NCI-H1417 treated with DMSO at 0.1 percent for 48 hours (cell line): ENCODE results near the gene COLGALT1.
A peak's percentile ranks its signal among the peaks of the same experiment; 100 is the strongest.
"Not testable (repeated sequence)": the region's sequence is repeated elsewhere in the genome, so short reads cannot be mapped to it uniquely, and the experiment has no call there.

ENCODE experiments used
- DNase-seq: peaks from one replicate; lab custom pipeline; 2025; lab: John Stamatoyannopoulos, UW

Gene COLGALT1

GRCh38 chr19:17532557-17532956 lies 22.9 kb upstream of the COLGALT1 start:
- DNase-seq = no peak

- no peak for DNase-seq
Measured at GRCh38 chr19:17534767-17535166, 20.7 kb upstream of the COLGALT1 start.

DNA sequence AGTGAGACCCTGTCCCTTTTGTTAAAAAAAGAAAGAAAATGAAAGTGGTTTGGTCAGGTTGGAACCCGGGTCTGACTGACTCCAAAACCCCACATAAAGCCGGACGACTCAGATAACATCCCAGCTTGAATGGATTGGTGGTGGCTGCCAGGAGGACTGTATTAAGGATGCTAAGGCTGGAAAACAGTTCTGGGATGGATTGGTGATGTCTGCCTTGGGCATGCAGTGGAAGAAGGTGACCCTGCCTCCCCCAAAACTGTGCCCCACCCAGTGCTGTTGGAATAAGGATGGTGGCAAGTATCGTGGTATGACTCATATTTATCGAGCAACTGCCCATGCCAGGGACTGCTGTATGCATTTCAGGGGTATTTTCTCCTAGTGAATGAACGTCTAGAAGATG lies 18.5 kb upstream of the COLGALT1 start:
- no peak for DNase-seq

DNA sequence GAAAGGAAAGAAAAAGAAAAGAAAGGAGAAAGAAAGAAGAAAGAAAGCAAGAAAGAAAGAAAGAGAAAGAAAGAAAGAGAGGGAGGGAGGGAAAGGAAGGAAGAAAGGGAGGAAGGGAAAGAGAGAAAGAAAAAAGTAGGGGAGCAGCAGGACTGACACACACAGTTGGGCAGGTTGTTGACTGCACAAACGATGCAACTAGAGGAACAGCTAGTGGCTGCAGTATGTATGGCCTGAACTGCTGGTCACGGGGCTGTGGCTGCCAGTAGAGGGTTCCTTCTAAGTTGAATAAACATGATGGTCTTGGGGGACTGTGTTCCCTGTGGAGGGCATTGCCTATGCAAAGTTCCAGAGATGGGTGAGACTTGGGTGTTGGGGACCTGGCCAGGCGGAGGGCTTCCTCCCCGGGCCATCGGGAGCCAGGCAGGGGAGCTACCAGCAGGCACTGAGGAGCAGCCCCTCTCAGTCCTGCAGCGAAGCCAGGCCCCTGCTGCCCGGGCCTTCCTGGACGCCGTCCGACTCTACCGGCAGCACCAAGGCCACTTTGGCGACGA lies 16.7 kb upstream of the COLGALT1 start:
- DNase-seq = no peak

GRCh38 chr19:17539238-17540117 lies 16.0 kb upstream of the COLGALT1 start:
- peak; percentile 76 for DNase-seq

GRCh38 chr19:17540174-17540573 lies 15.3 kb upstream of the COLGALT1 start:
- no peak for DNase-seq

- no peak for DNase-seq
Measured at GRCh38 chr19:17541184-17541759, 14.2 kb upstream of the COLGALT1 start.

DNA sequence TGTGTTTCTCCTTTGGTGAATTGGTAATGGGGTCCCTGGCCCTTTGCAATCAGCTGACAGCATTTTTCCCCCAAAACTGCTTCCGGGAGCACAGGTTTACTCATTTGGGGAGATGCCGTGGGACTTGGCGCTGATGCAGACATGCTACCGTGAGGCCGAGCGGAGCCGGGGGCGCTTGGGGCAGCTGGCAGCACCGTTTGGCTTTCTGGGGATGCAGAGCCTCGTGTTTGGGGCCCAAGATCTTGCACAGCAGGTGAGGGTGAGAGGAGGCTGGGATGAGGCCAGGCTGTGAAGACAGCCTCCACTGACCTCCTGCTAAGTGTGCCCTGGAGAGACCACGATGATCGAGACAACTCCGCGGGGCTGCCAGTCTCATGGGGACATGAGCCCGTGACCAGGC lies 13.4 kb upstream of the COLGALT1 start:
- no peak for DNase-seq

GRCh38 chr19:17542793-17543582 lies 12.5 kb upstream of the COLGALT1 start:
- no peak for DNase-seq

DNA sequence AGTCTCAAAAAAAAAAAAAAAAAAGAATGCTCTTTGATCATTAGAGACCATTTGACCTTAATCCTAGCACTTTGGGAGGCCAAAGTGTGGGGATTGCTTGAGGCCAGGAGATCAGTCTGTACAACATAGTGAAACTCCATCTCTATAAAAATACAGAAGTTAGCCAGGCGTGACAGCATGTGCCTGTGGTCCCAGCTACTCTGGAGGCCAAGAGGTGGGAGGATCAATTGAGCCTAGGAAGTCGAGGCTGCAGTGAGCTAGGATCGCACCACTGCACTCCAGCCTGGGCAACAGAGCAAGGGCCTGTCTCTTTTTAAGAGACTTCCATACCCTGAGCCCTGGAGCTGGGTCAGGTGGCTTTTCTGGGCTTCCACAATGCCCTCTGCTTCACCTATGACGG lies 11.5 kb upstream of the COLGALT1 start:
- DNase-seq = no peak

GRCh38 chr19:17544418-17544817 lies 11.0 kb upstream of the COLGALT1 start:
- DNase-seq = no peak

DNA sequence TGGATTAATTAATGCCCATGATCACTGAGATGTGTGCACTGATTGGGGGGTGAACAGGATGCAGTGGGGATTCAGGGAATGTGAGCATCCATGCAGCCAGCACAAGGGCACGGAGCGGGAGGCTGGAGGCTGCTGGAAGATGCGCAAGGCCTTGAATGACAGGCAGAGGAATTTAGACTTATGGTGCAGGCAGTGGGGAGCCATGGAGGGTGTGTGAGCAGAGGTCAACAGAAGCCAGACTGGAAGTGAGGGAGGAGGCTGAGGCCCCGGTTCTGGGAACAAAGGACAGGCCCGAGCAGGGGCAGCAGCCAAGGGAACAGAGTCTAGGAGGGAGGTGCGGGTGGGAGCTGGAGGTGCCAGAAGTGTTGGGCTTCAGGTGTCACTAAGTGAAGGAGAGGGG lies 7.3 kb upstream of the COLGALT1 start:
- no peak for DNase-seq

- no peak for DNase-seq
Measured at GRCh38 chr19:17549085-17549740, 6.2 kb upstream of the COLGALT1 start.

DNA sequence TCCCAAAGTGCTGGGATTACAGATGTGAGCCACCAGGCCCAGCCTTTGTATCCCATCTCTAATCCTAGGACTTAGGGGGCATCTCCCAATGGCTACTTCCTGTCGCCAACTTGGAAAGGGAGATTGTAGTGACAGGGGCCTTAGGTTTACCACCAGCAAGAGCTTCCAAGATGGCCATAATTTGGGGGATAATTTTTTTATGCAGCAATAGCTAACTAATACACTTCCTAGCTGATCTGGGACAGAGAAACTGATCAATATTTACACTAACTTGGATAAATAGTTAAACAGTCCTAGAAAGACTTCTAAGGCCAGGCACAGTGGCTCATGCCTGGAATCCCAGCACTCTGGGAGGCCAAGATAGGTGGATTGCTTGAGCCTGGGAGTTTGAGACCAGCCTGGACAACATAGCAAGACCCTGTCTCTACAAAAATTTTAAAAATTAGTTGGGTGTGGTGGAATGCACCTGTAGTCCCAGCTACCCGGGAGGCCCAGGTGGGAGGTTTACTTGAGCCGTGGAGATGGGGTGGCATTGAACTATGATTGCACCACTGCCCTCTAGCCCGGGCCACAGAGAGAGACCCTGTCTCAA lies 5.3 kb upstream of the COLGALT1 start:
- no peak for DNase-seq

DNA sequence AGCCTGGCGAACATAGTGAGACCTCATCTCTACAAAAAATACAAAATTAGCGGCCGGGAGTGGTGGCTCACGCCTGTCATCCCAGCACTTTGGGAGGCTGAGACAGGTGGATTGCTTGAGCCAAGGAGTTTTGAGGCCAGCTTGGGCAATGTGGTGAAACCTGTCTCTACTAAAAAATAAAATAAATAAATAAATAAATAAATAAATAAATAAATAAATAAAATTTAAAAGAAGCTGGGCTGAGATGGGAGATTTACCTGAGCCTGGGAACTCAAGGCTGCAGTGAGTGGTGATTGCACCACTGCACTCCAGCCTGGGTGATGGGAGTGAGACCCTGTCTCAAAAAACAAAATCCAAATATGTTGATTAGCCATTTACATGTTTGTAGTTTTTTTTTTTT lies 2.7 kb upstream of the COLGALT1 start:
- DNase-seq = not testable (repeated sequence)

DNA sequence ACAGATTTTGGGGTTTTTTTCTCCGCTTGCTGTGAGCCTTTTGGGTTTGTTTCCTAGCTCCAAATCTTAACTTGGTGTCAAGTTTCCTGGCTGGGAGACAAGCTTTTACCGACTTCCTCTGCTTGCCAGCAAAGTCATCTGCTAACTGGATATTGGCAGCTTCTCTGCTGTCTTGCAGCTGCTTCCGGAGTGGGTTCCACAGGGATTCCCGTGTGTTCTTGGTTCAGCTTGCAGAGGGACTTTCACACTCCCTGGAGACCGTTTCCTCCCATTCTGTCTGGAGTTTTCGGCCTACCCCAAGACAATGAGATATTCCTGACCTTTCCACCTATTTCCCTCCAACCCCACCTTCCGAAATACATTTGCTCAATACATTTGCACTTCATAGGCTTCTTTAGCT lies 2.2 kb upstream of the COLGALT1 start:
- DNase-seq = no peak

GRCh38 chr19:17554968-17555479 lies 425 bp upstream of the COLGALT1 start:
- no peak for DNase-seq

- no peak for DNase-seq
Measured at GRCh38 chr19:17555929-17556813, 722 bp downstream of the COLGALT1 start.

DNA sequence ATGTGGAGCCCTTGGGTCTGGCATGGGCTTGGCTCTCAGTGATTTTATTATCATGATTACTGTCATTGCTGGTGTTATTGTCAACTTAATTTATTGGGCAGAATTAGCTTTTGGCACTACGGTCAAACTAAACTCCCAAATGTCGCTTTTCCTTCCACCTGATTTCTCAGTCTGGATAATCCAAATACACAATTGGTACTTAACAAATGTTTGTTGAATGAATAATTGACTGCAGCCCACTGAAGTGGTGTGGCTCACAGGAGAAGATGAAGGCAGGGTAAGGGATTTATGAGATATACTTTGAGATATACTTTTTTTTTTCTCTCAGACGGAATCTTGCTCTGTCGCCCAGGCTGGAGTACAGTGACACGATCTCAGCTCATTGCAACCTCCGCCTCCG lies 1.5 kb downstream of the COLGALT1 start:
- DNase-seq = no peak

DNA sequence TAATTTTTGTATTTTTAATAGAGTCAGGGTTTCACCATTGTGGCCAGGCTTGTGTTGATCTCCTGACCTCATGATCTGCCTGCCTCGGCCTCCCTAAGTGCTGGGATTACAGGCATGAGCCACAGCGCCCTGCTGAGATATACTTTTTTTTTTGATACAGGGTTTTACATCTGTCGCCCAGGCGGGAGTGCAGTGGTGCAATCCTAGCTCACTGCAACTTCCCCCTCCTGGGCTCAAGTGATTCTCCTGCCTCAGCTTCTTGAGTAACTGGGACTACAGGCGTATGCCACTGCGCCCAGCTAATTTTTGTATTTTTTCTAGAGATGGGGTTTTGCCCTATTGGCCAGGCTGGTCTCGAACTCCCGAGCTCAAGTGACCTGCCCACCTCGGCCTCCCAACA lies 2.0 kb downstream of the COLGALT1 start:
- no peak for DNase-seq
